ENCODE measurements around the gene AKAP11.

AKAP11 gene

GRCh38 chr13:42275506-42275905, 3.6 kb downstream of the AKAP11 start:
- no peak for DNase-seq

GRCh38 chr13:42276683-42277082, 4.7 kb downstream of the AKAP11 start:
- no peak for DNase-seq

- DNase-seq = no peak
Measured at GRCh38 chr13:42277618-42278276, 5.8 kb downstream of the AKAP11 start.

- DNase-seq = no peak
Measured at GRCh38 chr13:42279080-42279479, 7.1 kb downstream of the AKAP11 start.

GRCh38 chr13:42279986-42280385, 8.0 kb downstream of the AKAP11 start:
- DNase-seq = no peak

- no peak for DNase-seq
Measured at GRCh38 chr13:42280537-42280936, 8.6 kb downstream of the AKAP11 start.

- no peak for DNase-seq
Measured at GRCh38 chr13:42283574-42283973, 11.6 kb downstream of the AKAP11 start.

- DNase-seq = no peak
Measured at GRCh38 chr13:42284068-42284467, 12.1 kb downstream of the AKAP11 start.

- no peak for DNase-seq
Measured at GRCh38 chr13:42298392-42298791, 26.4 kb downstream of the AKAP11 start.

GRCh38 chr13:42305503-42305902, 33.6 kb downstream of the AKAP11 start:
- no peak for DNase-seq

GRCh38 chr13:42307461-42307860, 35.5 kb downstream of the AKAP11 start:
- DNase-seq = no peak

GRCh38 chr13:42312817-42313431, 41.0 kb downstream of the AKAP11 start:
- no peak for DNase-seq

GRCh38 chr13:42318570-42318969, 46.6 kb downstream of the AKAP11 start:
- no peak for DNase-seq

- no peak for DNase-seq
Measured at GRCh38 chr13:42320375-42320787, 48.4 kb downstream of the AKAP11 start.

- no peak for DNase-seq
Measured at GRCh38 chr13:42322806-42323205, 50.9 kb downstream of the AKAP11 start.

GRCh38 chr13:42324704-42325103, 52.8 kb downstream of the AKAP11 start:
- DNase-seq = no peak

GRCh38 chr13:42327725-42328124, 55.8 kb downstream of the AKAP11 start:
- DNase-seq = no peak

- no peak for DNase-seq
Measured at GRCh38 chr13:42328672-42329071, 56.7 kb downstream of the AKAP11 start.

- DNase-seq = no peak
Measured at GRCh38 chr13:42329239-42329638, 57.3 kb downstream of the AKAP11 start.

- DNase-seq = no peak
Measured at GRCh38 chr13:42331009-42331408, 59.1 kb downstream of the AKAP11 start.

- no peak for DNase-seq
Measured at GRCh38 chr13:42333613-42334328, 61.8 kb downstream of the AKAP11 start.

- no peak for DNase-seq
Measured at GRCh38 chr13:42334329-42334706, 62.4 kb downstream of the AKAP11 start.

GRCh38 chr13:42337808-42338600, 66.1 kb downstream of the AKAP11 start:
- DNase-seq = no peak

Measured in CD4-positive, alpha-beta T cell treated with Interleukin-15 for 1 hour (primary cell).